CD4-positive, alpha-beta T cell treated with Interleukin-6 for 4 hours (primary cell): ENCODE results near the gene PSME2.

ENCODE experiments used
- DNase-seq: peaks from one replicate; pipeline ENCODE4 v3.0.0-alpha.2; 2020; ENCODE audit warnings: mixed read lengths

The PSME2 gene

DNA sequence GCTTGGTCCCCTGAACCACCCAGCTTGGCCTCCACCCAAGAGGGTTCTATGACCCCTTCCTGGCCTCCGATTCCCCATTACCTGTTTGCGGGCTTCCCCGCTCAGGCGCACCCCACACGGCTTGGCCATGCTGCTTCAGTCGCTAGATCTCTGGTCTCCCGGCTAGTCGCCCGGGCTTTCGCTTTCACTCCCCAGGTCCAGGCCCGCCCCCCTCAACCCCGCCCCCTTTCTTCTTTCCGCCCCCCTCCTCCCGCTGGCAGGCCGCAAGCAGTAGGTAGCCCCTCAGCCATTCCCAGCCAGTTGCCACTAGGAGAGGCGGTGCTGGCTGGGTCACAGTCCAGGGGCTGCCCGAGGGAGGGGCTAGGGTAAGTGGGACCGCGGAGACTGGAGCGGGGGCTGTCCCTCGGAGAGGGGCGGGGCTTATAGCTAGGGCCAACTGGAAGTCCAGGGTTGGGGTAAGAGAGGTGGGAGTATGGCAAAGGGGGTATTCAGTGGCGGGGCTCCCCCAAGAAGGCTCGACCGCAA is at the start of gene PSME2:
TSS of gene PSME2 (minus strand) at position 158 of the 525 bp plus-strand sequence. CDS start at position 129, 29 bp downstream.
- peak; percentile 90 for DNase-seq

DNA sequence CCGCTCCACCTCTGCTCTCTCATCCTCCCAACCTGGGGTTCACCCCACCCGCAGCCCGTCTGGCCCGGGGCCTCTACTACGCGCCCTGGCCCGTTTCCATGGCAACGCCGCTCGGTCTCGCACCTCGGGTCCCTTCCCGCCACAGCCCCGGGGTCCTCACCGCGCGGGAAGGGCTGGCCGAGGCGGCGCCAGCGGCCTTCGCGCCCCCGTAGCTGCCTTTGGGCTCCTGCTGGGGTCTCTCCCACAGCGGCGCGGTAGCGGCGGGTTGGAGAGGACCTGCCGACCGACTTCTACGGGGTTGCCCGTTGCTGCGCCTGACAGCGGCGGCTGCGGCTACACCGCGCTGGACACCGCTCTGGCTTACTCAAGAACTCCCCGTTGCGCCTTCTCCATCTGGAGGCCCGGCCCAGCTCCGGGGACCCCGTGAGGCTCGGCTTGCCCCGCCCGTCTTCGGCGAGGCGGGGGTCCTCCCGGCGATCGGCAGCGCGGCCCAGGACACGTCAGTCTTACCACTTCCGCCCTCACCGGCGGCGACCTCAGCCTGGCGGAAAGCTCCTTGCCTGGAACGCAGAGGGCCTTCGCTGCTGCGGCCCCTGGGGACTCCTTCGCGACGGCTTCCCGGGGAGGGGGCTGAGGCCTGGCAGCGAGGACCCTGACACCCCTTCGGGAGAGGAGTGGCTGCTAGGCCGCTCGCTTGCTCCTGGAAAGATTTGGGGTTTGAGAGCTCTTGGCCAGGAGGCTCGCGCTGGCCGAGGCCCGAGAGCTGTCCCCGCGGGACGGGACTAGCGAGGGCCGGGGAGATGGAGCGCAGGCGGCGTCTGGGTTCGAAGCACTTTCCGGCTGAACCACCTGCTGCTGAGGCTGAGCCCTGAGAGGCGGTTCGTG is 49.0 kb upstream of the PSME2 start, which contains the start of gene TM9SF1:
TSS of gene TM9SF1 (minus strand) at position 256 of the 885 bp plus-strand sequence. CDS start 422 bp downstream, outside the sequence.
- peak; percentile 89 for DNase-seq

GRCh38 chr14:24194873-24195185 is 48.4 kb upstream of the PSME2 start:
- no peak for DNase-seq

DNA sequence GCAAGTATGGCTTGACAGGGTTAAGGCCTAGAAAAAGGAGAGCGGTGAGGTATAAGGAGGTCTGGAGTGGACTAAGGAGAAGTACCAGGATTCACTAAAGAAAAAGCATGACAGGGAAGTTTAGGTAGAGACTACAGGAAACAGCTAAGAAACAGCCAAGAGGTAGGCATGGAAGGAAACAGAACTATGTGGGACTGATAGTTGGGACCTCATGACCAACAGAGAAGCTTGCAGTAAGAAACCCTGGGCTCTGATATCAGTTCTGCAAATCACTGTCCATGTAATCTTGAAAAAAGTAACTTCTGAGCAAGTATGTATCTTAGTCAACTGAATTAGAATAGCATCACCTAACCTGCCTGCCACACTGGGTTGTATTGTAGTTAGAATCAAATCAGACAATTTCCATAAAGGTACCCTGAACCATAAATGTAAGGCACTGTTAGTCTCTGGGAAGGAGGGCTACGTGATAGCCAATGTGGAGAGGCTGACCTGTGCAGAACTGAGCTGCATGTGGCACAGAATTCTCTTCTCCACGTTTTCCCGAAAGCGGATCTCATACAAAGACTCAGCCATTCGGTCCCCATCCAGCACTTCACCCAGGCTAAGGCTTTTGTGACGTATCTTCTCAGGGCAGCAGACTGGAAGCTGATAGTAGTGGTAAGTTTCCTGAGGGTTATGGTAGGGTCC is 47.9 kb upstream of the PSME2 start:
- DNase-seq, result no peak

GRCh38 chr14:24192933-24193332 is 46.5 kb upstream of the PSME2 start:
- no peak for DNase-seq

GRCh38 chr14:24190416-24190815 is 44.0 kb upstream of the PSME2 start:
- DNase-seq, result no peak

GRCh38 chr14:24189460-24189859 is 43.0 kb upstream of the PSME2 start:
- no peak for DNase-seq

DNA sequence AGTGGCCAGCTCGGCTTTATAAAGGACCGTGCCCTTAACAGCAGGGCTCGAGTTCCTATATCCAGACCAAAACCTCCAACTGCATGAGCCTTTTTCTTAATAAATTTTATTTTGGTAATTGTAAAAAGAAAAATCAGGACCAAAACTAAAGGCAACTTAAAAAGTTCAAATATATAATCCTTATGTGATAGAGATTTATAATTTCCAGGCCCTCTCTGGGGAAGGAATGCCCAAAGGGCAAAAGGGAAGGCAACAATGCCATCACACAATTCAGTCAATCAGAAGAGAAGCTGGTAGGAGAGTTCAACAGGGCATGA is 42.6 kb upstream of the PSME2 start:
- DNase-seq, result no peak

GRCh38 chr14:24188251-24189058 is 42.0 kb upstream of the PSME2 start, which contains the start of gene IPO4:
TSS of gene IPO4 (minus strand) at chr14:24188816. CDS start at chr14:24188787, 29 bp downstream.
- DNase-seq, result peak; percentile 97

DNA sequence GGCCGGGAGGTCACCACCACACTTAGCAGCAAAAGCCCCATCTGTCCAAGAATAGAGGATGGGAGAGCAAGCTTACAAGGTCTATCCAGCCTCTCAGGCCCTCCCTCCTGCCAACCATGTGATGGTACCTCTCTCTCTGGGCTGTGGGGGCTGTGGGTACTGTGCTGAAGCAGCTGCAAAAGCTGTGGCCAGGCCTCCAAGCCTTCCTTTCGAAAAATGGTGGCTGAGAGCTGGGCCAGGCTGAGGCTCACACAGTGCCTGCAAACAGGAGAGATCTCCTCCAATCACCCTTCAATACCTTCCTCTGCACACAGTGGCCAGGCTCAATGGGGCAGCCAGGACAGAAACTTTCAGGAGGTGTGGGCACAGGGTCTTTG is 41.1 kb upstream of the PSME2 start:
- no peak for DNase-seq

DNA sequence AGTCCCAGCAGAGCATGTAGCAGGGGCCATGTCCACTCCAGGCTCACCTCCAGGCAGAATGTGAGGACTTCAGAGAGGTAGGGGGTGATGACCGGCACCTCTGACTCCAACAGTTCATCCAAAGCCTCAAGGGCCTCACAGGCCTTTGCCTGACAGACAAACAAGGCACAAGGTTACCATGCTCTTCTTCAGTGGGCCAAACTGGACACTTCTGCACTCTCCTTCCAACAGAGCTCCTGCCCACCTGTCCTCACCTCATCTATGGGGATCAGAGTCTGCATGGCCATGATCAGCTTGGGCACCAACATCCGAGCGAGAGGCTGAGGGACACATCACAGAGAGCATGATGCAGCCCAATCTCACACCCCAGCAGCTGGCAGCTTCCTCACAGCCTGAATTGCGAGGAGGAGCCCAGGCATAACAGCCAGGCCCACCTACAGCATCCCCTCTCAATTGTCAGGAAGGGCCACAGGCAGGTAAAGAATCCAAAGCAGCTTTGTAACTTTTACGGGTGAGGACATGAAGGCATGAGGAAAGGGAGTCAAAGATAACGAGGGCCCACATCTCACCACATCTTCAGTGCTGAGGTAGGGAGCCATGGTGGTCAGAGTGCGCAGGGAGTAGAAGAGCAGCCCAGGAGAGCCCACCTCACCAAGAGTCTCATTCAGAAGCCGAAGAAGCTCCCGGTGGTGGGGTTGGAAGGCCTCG is 40.6 kb upstream of the PSME2 start:
- DNase-seq, result no peak

DNA sequence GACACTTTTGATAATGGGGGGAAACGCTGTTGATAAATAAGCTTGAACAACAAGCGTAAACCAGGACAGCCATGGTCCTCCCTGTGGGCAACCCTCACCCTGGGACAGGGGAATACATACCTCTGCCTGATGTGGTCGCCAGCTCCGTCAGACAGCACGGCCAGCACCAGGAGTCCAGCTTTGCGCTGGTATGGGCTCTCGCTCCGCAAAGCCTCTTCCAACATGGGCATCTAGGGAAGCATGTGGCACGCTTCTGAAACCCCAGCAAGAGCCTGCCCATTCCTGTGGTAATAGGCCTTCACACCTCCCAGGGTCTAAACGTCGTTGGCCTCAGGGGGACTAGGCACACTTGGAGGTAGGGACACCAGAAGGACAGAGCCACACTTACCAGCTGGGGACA is 39.3 kb upstream of the PSME2 start:
- DNase-seq, result no peak

DNA sequence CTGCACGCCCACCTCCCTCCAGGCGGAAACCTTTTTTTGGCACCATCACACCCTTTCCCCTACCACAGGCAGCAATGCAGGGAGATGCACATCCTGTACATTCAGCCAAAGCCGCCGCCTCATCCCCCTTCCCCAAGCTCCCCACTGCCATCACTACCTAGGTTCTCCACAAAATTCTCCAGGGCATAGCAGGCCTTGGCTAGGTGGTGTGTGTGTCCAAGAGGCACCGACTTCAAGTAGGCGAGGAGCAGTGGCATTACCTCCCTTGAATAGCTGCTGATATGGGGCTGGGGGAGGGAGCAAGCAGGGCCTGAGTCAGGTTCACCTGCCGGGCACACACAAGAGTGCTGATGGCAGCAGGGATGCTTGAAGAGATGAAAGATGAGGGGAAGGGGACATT is 38.6 kb upstream of the PSME2 start:
- DNase-seq, result no peak

DNA sequence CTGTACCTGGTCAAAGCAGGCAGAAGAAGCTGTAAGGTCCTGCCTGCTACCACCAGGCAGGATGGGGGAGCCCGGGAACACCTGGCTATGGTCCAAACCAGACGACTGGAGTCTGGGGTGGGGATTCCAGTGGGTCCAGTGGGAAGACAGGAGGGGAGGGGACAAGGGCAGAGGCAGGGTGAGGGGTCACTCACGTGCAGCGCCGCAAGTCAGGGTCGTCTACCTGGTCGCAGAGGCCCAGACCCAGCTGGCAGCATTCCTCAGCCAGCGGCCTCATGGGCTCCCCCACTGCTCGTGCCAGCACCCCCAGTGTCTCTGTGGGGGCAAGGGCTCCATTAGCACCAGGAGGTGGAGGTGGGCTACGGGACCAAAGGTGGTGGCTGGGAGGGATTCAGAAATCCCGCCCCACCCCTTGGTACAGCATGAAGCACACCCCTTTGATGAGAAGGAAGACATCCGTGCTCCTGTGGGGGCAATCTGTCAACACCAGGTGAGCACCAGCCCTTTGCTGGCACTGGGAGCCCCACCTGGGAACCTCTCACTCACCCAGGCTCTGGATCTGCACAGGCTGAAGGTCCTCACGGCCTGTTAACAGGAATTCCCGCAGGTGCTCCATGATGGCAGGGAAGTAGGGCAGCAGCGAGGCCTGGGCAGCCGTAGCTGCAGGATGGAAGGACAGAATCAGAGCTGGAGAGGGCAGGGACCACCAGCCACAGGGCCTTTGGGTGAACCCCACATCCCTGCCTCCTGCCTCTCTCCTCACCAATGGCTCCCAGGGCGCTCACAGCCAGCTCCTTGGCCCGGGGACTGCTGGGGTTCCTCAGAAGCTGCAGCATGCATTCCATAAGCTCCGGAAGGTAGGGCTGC is 37.9 kb upstream of the PSME2 start:
- no peak for DNase-seq

DNA sequence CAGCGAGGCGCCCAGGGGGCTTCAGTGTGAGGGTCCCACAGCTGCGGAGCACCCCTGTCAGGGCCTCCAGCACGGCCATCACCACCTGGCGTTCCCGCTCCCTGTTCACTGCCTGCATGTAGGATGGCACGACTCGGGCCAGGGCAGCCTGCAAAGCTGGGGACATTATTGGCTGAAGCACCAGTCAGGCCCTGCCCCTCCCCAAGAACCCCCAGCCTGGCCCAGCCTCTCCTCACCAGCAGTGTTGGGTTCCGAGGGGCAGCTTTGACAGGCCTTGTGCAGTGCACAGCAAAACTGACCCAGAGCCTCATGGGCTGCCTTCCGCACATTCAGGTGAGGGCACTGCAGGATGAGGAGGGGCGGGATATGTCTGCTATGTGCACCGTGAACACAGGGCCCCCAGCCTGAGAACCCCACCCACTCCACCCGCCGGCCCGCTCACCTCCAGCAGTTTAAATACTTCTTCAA is 36.6 kb upstream of the PSME2 start:
- DNase-seq, result no peak

DNA sequence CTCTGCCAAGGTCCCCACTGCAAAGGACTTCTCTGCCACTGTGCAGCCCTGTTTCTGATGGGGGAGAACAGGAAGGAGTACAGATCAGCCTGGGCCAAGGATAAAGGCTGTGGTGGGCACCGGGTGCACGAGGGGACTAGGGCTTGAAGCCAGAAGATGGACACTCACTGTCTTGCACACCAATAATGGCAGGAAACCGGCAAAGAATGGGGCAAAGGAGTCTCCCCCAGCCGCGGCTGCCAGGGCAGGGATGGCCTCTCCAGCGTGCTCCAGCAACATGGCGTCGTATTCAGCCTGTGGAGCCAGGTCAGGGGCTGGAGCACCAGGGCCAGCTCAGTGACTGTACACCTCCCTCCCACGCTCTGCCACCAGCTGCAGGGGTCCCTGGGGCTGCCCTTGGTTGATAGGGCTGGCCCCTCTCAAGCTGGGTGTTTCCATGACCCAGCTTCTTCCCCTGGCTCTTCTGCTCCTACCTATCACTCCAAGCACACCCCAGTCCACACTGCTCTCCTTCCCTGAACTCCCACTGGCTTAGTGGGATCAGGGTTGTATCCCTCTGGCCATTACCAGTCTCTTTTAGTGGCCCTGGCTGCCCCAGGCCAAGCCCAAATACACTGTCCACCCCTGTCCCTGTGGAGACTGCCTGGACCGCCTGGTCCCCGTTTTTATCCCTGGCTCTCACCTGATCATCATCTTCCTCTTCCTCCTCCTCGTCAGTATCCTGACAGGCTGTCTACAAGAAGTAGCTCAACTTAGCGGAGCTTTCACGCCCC is 35.9 kb upstream of the PSME2 start:
- DNase-seq, result no peak

- DNase-seq, result no peak
These were observed 35.1 kb upstream of the PSME2 start for GRCh38 chr14:24181371-24182077.

- DNase-seq, result no peak
These were observed 33.8 kb upstream of the PSME2 start for GRCh38 chr14:24179961-24180796.
